H1 (cell line): Measurements from ENCODE around the gene PARM1. TPM values are rescaled to one million over a fixed set of nuclear protein-coding genes. Genes with fewer than 3 reads are reported as not detected.

Experiments
- CTCF ChIA-PET: fragments of 300-600 bp; sonication (Branson Sonifier 250); formaldehyde crosslinking; loops from one replicate; lab custom pipeline; 2021; ENCODE audit not compliant: partially characterized antibody; lab: Charles Lee
- POLR2A ChIA-PET: fragments of 300-600 bp; sonication (Branson Sonifier 250); formaldehyde crosslinking; loops from one replicate; lab custom pipeline; 2021; ENCODE audit warnings: inconsistent platforms; ENCODE audit not compliant: partially characterized antibody; lab: Charles Lee
- DNase-seq, 2 experiments: peaks; one replicate each; pipeline versions ENCODE4 v3.0.0 to v3.0.0-alpha.2; 2010 to 2022; ENCODE audit warnings: low spot score in 2 of 2, low read depth in 1 of 2, mixed read lengths in 1 of 2
- FAIRE-seq: peaks from 2 replicates; lab custom pipeline; 2011; peaks lifted over from hg19 to GRCh38; lab: Jason Lieb, UNC
- H2AFZ ChIP-seq: 2 replicates; pipeline ENCODE4 v1.8.1; 2012; ENCODE audit warnings: low read length, inconsistent platforms
- H2AK5ac ChIP-seq: 2 replicates; pipeline ENCODE4 v1.6.1; 2013; ENCODE audit warnings: low read depth, low read length
- H2BK120ac ChIP-seq: replicated peaks from 2 replicates; pipeline ENCODE3; 2013; ENCODE audit warnings: low read depth, low read length, inconsistent platforms
- H2BK12ac ChIP-seq: 2 replicates; pipeline ENCODE4 v1.6.1; 2013; ENCODE audit warnings: low read depth, low read length
- H2BK15ac ChIP-seq: 2 replicates; pipeline ENCODE4 v1.6.1; 2013; ENCODE audit warnings: low read length
- H2BK20ac ChIP-seq: 2 replicates; pipeline ENCODE4 v1.6.1; 2013; ENCODE audit warnings: low read length
- H2BK5ac ChIP-seq: 2 replicates; pipeline ENCODE4 v1.6.1; 2013; ENCODE audit warnings: low read depth, low read length
- H3K14ac ChIP-seq: 2 replicates; pipeline ENCODE4 v1.6.1; 2013; ENCODE audit warnings: inconsistent platforms; ENCODE audit not compliant: insufficient read length
- H3K18ac ChIP-seq: 2 replicates; pipeline ENCODE4 v1.6.1; 2013; ENCODE audit warnings: low read length; ENCODE audit errors: extremely low read depth
- H3K23ac ChIP-seq: 2 replicates; pipeline ENCODE4 v1.6.1; 2013; ENCODE audit warnings: inconsistent platforms; ENCODE audit not compliant: insufficient read length
- H3K23me2 ChIP-seq: 2 replicates; pipeline ENCODE4 v1.6.1; 2013; ENCODE audit warnings: low read depth, low read length
- H3K27ac ChIP-seq: 2 replicates; pipeline ENCODE4 v1.6.1; 2011; ENCODE audit warnings: low read depth, low read length, inconsistent platforms
- H3K27me3 ChIP-seq, 4 experiments: replicated peaks in 1 of 4; 1 replicate in 1 of 4; 2 replicates in 3 of 4; pipeline versions ENCODE4 v1.6.1 to v1.8.1; 2011 to 2013; ENCODE audit warnings: low read length in 3 of 4, mild to moderate bottlenecking in 3 of 4, inconsistent platforms in 2 of 4, mixed read lengths in 2 of 4, moderate library complexity in 1 of 4; ENCODE audit not compliant: control insufficient read depth in 3 of 4, insufficient read depth in 3 of 4; ENCODE audit errors: extremely low read depth in 1 of 4
- H3K36me3 ChIP-seq, 4 experiments: 2 replicates each; pipeline versions ENCODE4 v1.6.1 to v1.8.1; 2011 to 2013; ENCODE audit warnings: mild to moderate bottlenecking in 4 of 4, low read length in 3 of 4, moderate library complexity in 2 of 4, control low read depth in 1 of 4, inconsistent platforms in 1 of 4; ENCODE audit not compliant: insufficient read depth in 4 of 4, control insufficient read depth in 2 of 4
- H3K4ac ChIP-seq: replicated peaks from 2 replicates; pipeline ENCODE3; 2013; ENCODE audit warnings: low read length, low read depth, mixed read lengths, inconsistent platforms; ENCODE audit not compliant: insufficient read length
- H3K4me1 ChIP-seq, 4 experiments: replicated peaks in 1 of 4; 1 replicate in 1 of 4; 2 replicates in 3 of 4; pipeline versions ENCODE4 v1.6.1 to v1.8.1; 2011 to 2013; ENCODE audit warnings: low read length in 3 of 4, inconsistent platforms in 2 of 4, mixed read lengths in 1 of 4; ENCODE audit not compliant: insufficient read depth in 4 of 4, control insufficient read depth in 3 of 4
- H3K4me2 ChIP-seq, 2 experiments: 2 replicates each; pipeline versions ENCODE4 v1.6.1 to v1.8.1; 2011 to 2013; ENCODE audit warnings: low read depth in 2 of 2, low read length in 2 of 2, control low read depth in 1 of 2, inconsistent platforms in 1 of 2, mild to moderate bottlenecking in 1 of 2; ENCODE audit not compliant: insufficient read depth in 1 of 2
- H3K4me3 ChIP-seq, 4 experiments: fragments of 200-600, 300-600 bp in 1 of 4; sonication (generic), shearing (Covaris generic), sonication (Bioruptor Twin) in 1 of 4; 2 replicates each; pipeline versions ENCODE4 v1.5.1 to v1.8.1; 2011 to 2016; ENCODE audit warnings: low read length in 4 of 4, low read depth in 3 of 4, control low read depth in 2 of 4, inconsistent platforms in 2 of 4, mild to moderate bottlenecking in 2 of 4, mixed read lengths in 1 of 4, moderate library complexity in 1 of 4; ENCODE audit not compliant: insufficient read depth in 2 of 4; ENCODE audit errors: extremely low read depth in 1 of 4
- H3K56ac ChIP-seq: replicated peaks from 2 replicates; pipeline ENCODE3; 2013; ENCODE audit warnings: low read depth, mild to moderate bottlenecking, mixed read lengths, low read length, inconsistent platforms; ENCODE audit not compliant: insufficient read length
- H3K79me1 ChIP-seq: 2 replicates; pipeline ENCODE4 v1.6.1; 2013; ENCODE audit warnings: low read depth, low read length, control low read depth
- H3K79me2 ChIP-seq, 2 experiments: 2 replicates each; pipeline versions ENCODE4 v1.6.1 to v1.8.1; 2012 to 2013; ENCODE audit warnings: low read length in 2 of 2, mild to moderate bottlenecking in 2 of 2, inconsistent platforms in 1 of 2; ENCODE audit not compliant: insufficient read depth in 2 of 2, control insufficient read depth in 1 of 2
- H3K9ac ChIP-seq, 4 experiments: replicated peaks in 1 of 4; 1 replicate in 1 of 4; 2 replicates in 3 of 4; pipeline versions ENCODE4 v1.6.1 to v1.8.1; 2011 to 2013; ENCODE audit warnings: low read depth in 3 of 4, low read length in 3 of 4, control low read depth in 2 of 4, mild to moderate bottlenecking in 2 of 4, moderate library complexity in 2 of 4, inconsistent platforms in 1 of 4; ENCODE audit errors: extremely low read depth in 1 of 4
- H3K9me3 ChIP-seq, 2 experiments: 2 replicates each; pipeline versions ENCODE4 v1.6.1 to v1.8.1; 2012 to 2013; ENCODE audit warnings: mild to moderate bottlenecking in 2 of 2, moderate library complexity in 2 of 2, control low read depth in 1 of 2, inconsistent platforms in 1 of 2, low read depth in 1 of 2, low read length in 1 of 2, mixed read lengths in 1 of 2; ENCODE audit not compliant: insufficient read depth in 2 of 2
- H4K20me1 ChIP-seq, 2 experiments: replicated peaks in 1 of 2; 2 replicates each; pipeline versions ENCODE3 to v1.8.1; 2011 to 2013; ENCODE audit warnings: inconsistent platforms in 2 of 2, low read length in 2 of 2, mild to moderate bottlenecking in 1 of 2; ENCODE audit not compliant: insufficient read depth in 2 of 2, control insufficient read depth in 1 of 2
- H4K5ac ChIP-seq: 2 replicates; pipeline ENCODE4 v1.6.1; 2013; ENCODE audit warnings: low read length, low read depth, mixed read lengths, inconsistent platforms; ENCODE audit not compliant: insufficient read length
- H4K8ac ChIP-seq: 2 replicates; pipeline ENCODE4 v1.8.0; 2013; ENCODE audit warnings: mild to moderate bottlenecking, moderate library complexity, low read length, inconsistent platforms; ENCODE audit not compliant: insufficient read depth; ENCODE audit errors: extremely low read depth
- H4K91ac ChIP-seq: replicated peaks from 2 replicates; pipeline ENCODE3; 2013; ENCODE audit warnings: low read length, mixed read lengths, inconsistent platforms; ENCODE audit not compliant: insufficient read length
- BCL11A ChIP-seq, 2 experiments: IDR thresholded peaks; one replicate each; pipeline ENCODE4 v1.6.1; 2011; ENCODE audit warnings: low read depth in 2 of 2, low read length in 2 of 2, mild to moderate bottlenecking in 2 of 2
- CBX5 ChIP-seq: fragments of 300-800, 300-1000 bp; sonication (generic); IDR thresholded peaks from 2 replicates; pipeline ENCODE4 v1.7.1; 2016; ENCODE audit warnings: antibody characterized with exemption, low read length, low read depth
- EP300 ChIP-seq, 2 experiments: IDR thresholded peaks; 1 replicate in 1 of 2; 2 replicates in 1 of 2; pipeline ENCODE4 v1.6.1; 2011 to 2012; ENCODE audit warnings: low read depth in 2 of 2, low read length in 2 of 2, mild to moderate bottlenecking in 2 of 2, borderline replicate concordance in 1 of 2, inconsistent platforms in 1 of 2, moderate library complexity in 1 of 2
- KDM4A ChIP-seq: IDR thresholded peaks from one replicate; pipeline ENCODE4 v1.7.1; 2012; ENCODE audit warnings: low read depth, mild to moderate bottlenecking, moderate library complexity, low read length, inconsistent platforms; ENCODE audit not compliant: severe bottlenecking
- KDM5A ChIP-seq: fragments of 200-600 bp; IDR thresholded peaks from 2 replicates; pipeline ENCODE4 v1.7.1; 2012; ENCODE audit warnings: mild to moderate bottlenecking, low read length, inconsistent platforms, mixed read lengths
- WGBS, 2 experiments: shearing (Covaris generic) in 1 of 2; methylation state at CpG; one replicate each; pipeline versions ENCODE4 v1.1.6 to v1.1.7; 2013 to 2015; ENCODE audit warnings: low lambda C conversion rate in 2 of 2, mixed read lengths in 2 of 2, inconsistent platforms in 1 of 2, low coverage in 1 of 2, missing lambda C conversion rate in 1 of 2; ENCODE audit not compliant: insufficient replicate concordance in 2 of 2, insufficient coverage in 1 of 2, insufficient read length in 1 of 2; ENCODE audit errors: extremely low coverage in 1 of 2, missing lambda C conversion rate in 1 of 2; 5-methylcytosine and 5-hydroxymethylcytosine counted together
- polyA plus RNA-seq, 7 experiments: library from polyadenylated mRNA; depleted of rRNA in 3 of 7; stranded (reverse) in 5 of 7; unstranded in 2 of 7; fragments of >200 nt in 5 of 7; fragments of 200-250 nt in 2 of 7; gene quantifications; 1 replicate in 5 of 7; 2 replicates in 1 of 7; 4 replicates in 1 of 7; pipeline versions ENCODE4 v1.2.1 to v1.2.3, GENCODE V29; 2011 to 2013; ENCODE audit warnings: missing spikeins in 2 of 7, mixed read lengths in 2 of 7
- total RNA-seq: library from RNA; stranded (reverse); fragmentation: NEBNext Ultra II Directional; extraction: Animal tissue kit (Norgen Biotek cat#: 25700); gene quantifications from 2 replicates; pipeline ENCODE4 v1.2.1, GENCODE V29; 2021
- TF ChIP-seq, protein P1 (sequence below): IDR thresholded peaks from 2 replicates; pipeline ENCODE4 v1.6.1; 2011; ENCODE audit warnings: low read length, improper control_type of control experiment
- TF ChIP-seq, protein P2 (sequence below): IDR thresholded peaks from 2 replicates; pipeline ENCODE4 v1.6.1; 2012; ENCODE audit warnings: inconsistent platforms

Gene PARM1
- total and polyA plus RNA-seq, 2 of the 8 experiments (the other 6 are each of a cell fraction or from before 2014, with no cell fraction given): 2.0 to 5.3 TPM

DNA sequence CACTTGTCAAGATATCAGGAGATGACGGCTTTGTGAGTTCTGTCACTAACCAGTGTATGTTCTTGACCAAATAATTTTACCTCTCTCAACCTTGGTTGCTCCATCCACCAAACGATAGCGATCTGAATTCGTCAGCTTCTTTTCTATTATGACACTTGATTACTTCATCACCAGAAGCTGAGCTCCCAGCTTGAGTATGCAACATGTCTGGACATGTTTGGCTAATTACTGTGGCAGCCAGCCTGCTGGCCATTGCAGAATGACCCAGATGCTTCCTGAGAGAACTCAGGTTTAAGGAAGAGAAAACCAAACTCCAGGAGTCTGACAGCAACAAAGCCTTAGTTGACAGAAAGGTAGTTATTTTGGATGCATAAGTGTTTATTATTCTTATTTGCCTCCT lies 46.4 kb upstream of the PARM1 start:
- no peaks in the 10 kb centered on the region for H3K27me3 ChIP-seq
- no peak overlapping the region for H3K23ac ChIP-seq
- peak overlapping the region; percentile 69; the same call in 1 of the 2 replicates for H2BK5ac ChIP-seq
- H3K18ac ChIP-seq: no peak overlapping the region
- no peak overlapping the region for H3K4me3 ChIP-seq
- no peaks in the 10 kb centered on the region for H3K79me2 ChIP-seq
- H3K56ac ChIP-seq: peak overlapping the region; percentile 26
- peak overlapping the region; percentile 25 for H4K91ac ChIP-seq
- H3K4ac ChIP-seq: no peak overlapping the region
- no peaks in the 10 kb centered on the region for H3K23me2 ChIP-seq
- no peak overlapping the region for H4K5ac ChIP-seq
- no peak overlapping the region for H3K27ac ChIP-seq
- no peaks in the 10 kb centered on the region for H3K4me1 ChIP-seq
- H3K79me1 ChIP-seq: no peaks in the 10 kb centered on the region
- no peak overlapping the region; the same call in 1 of the 2 replicates for H2BK20ac ChIP-seq
- no peak overlapping the region for H3K14ac ChIP-seq
- no peak overlapping the region for H2BK120ac ChIP-seq
- H3K36me3 ChIP-seq: no peaks in the 10 kb centered on the region
- WGBS, 2 experiments: 97% methylated on average over 4 of the region's 4 CpGs; no CpG with 5 or more reads in 1 of the 2 experiments
- H2AFZ ChIP-seq: peak overlapping the region; percentile 64; the same call in 1 of the 2 replicates
- no peak overlapping the region for H2AK5ac ChIP-seq
- no peaks in the 10 kb centered on the region for H3K9me3 ChIP-seq
- H4K8ac ChIP-seq: no peak overlapping the region
- CTCF ChIA-PET: interaction anchor here (1.1 kb wide), 1 partner anchor 11 kb away, joined by 3 read pairs; no protein-coding TSS in a partner anchor
- POLR2A ChIA-PET: no interaction called here
- no peak overlapping the region for H2BK12ac ChIP-seq
- no peaks in the 10 kb centered on the region for H4K20me1 ChIP-seq
- H2BK15ac ChIP-seq: no peak overlapping the region
- TF ChIP-seq EP300 (IDR thresholded peaks at IDR 0.05; ENCODE audit: borderline replicate concordance in 1 of 2, low read depth in 2 of 2, low read length in 2 of 2) (no peak), BCL11A (IDR thresholded peaks at IDR 0.05; ENCODE audit: low read depth in 2 of 2, low read length in 2 of 2) (no peak), KDM4A (no peak), KDM5A (no peak), CBX5 (no peak)
- TF ChIP-seq, protein P1, sequence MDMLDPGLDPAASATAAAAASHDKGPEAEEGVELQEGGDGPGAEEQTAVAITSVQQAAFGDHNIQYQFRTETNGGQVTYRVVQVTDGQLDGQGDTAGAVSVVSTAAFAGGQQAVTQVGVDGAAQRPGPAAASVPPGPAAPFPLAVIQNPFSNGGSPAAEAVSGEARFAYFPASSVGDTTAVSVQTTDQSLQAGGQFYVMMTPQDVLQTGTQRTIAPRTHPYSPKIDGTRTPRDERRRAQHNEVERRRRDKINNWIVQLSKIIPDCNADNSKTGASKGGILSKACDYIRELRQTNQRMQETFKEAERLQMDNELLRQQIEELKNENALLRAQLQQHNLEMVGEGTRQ: no peak
- TF ChIP-seq, protein P2, sequence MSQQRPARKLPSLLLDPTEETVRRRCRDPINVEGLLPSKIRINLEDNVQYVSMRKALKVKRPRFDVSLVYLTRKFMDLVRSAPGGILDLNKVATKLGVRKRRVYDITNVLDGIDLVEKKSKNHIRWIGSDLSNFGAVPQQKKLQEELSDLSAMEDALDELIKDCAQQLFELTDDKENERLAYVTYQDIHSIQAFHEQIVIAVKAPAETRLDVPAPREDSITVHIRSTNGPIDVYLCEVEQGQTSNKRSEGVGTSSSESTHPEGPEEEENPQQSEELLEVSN: no peak
- TF ChIP-seq, all 59 proteins: peak for 0
- Histone ChIP-seq H3K9ac (no peak overlapping the region), H3K4me2 (no peak overlapping the region)
- FAIRE-seq (no peak), DNase-seq (no peak)
